Fibroblast of mammary gland (primary cell): ENCODE data around the gene MTMR10.
A peak's percentile ranks its signal among the peaks of the same experiment; 100 is the strongest.

Source experiments
- DNase-seq: peaks from one replicate; pipeline ENCODE4 v3.0.0-alpha.2; 2010; ENCODE audit warnings: low read depth
- H3K4me3 ChIP-seq: 2 replicates; pipeline ENCODE4 v1.5.1; 2011; ENCODE audit warnings: low read depth, mild to moderate bottlenecking, low read length, moderate library complexity; ENCODE audit not compliant: control insufficient read depth
- CTCF ChIP-seq: conservative IDR thresholded peaks from 2 replicates; pipeline ENCODE4 v1.5.1; 2011; ENCODE audit warnings: low read depth, low read length, inconsistent platforms; ENCODE audit not compliant: control insufficient read depth, insufficient read depth

MTMR10 gene

GRCh38 chr15:30985081-30985531, 6.3 kb downstream of the MTMR10 start:
- DNase-seq, result peak; percentile 17
- TF ChIP-seq CTCF, result no peak
- no peak overlapping the region for H3K4me3 ChIP-seq

GRCh38 chr15:30984542-30984941, 6.9 kb downstream of the MTMR10 start:
- TF ChIP-seq CTCF, result no peak
- no peak overlapping the region for H3K4me3 ChIP-seq
- no peak for DNase-seq

- TF ChIP-seq CTCF, result no peak
- H3K4me3 ChIP-seq, result no peak overlapping the region
- DNase-seq, result no peak
Measured at GRCh38 chr15:30984118-30984517, 7.3 kb downstream of the MTMR10 start.

- DNase-seq, result no peak
- no peak for TF ChIP-seq CTCF
- H3K4me3 ChIP-seq, result no peak overlapping the region
Measured at GRCh38 chr15:30979457-30979856, 12.0 kb downstream of the MTMR10 start.

GRCh38 chr15:30978328-30978727, 13.1 kb downstream of the MTMR10 start:
- no peak for DNase-seq
- TF ChIP-seq CTCF, result no peak
- H3K4me3 ChIP-seq, result no peak overlapping the region

- DNase-seq, result no peak
- TF ChIP-seq CTCF, result no peak
- no peak overlapping the region for H3K4me3 ChIP-seq
Measured at GRCh38 chr15:30974112-30974511, 17.3 kb downstream of the MTMR10 start.

GRCh38 chr15:30973379-30973778, 18.0 kb downstream of the MTMR10 start:
- DNase-seq, result no peak
- no peak for TF ChIP-seq CTCF
- H3K4me3 ChIP-seq, result no peak overlapping the region
